HepG2 (cell line): ENCODE data around the gene LIF. TPM values are rescaled to one million over a fixed set of nuclear protein-coding genes. Genes with fewer than 3 reads are reported as not detected.

Source experiments
- CBX2 ChIP-seq, 2 experiments: fragments of 200-600 bp in 1 of 2; sonication (generic); formaldehyde crosslinking in 1 of 2; IDR thresholded peaks; 2 replicates each; pipeline versions ENCODE4 v1.7.0 to v1.8.1; 2018 to 2022; ENCODE audit warnings: low read depth in 2 of 2, low read length in 1 of 2, mild to moderate bottlenecking in 1 of 2, missing genetic modification reagents in 1 of 2
- CHCHD3 ChIP-seq: sonication (generic); formaldehyde crosslinking; IDR thresholded peaks from 2 replicates; pipeline ENCODE4 v1.8.0; 2022; ENCODE audit warnings: mild to moderate bottlenecking, missing genetic modification reagents, moderate library complexity
- HIVEP1 ChIP-seq: sonication (generic); formaldehyde crosslinking; IDR thresholded peaks from 2 replicates; pipeline ENCODE4 v1.4.0; 2020; ENCODE audit warnings: mild to moderate bottlenecking, missing genetic modification reagents
- KMT2B ChIP-seq: IDR thresholded peaks from 2 replicates; pipeline ENCODE4 v1.6.1; 2016; ENCODE audit warnings: missing genetic modification reagents, missing compliant biosample characterization
- ZNF563 ChIP-seq: sonication (generic); formaldehyde crosslinking; IDR thresholded peaks from 2 replicates; pipeline ENCODE4 v1.8.0; 2022; ENCODE audit warnings: mild to moderate bottlenecking, moderate library complexity, missing genetic modification reagents
- polyA plus RNA-seq, 8 experiments: library from polyadenylated mRNA; depleted of rRNA in 3 of 8; stranded (reverse) in 7 of 8; unstranded in 1 of 8; fragments of >200 nt; fragmentation: Illumina TruSeq in 4 of 8; extraction: Trizol in 4 of 8; gene quantifications; 2 replicates each; pipeline versions ENCODE4 v1.2.1 to v1.2.3, GENCODE V29; 2011 to 2016; ENCODE audit warnings: low read depth in 4 of 8, missing spikeins in 1 of 8, mixed read lengths in 1 of 8; ENCODE audit not compliant: insufficient read depth in 1 of 8
- total RNA-seq, 5 experiments: library from RNA; depleted of rRNA; stranded (reverse); fragments of >200 nt; fragmentation: Illumina TruSeq; extraction: Trizol; gene quantifications; 2 replicates each; pipeline ENCODE4 v1.2.3, GENCODE V29; 2016; ENCODE audit warnings: low read depth in 1 of 5
- TF ChIP-seq, protein P1 (sequence below): sonication (generic); formaldehyde crosslinking; IDR thresholded peaks from 2 replicates; pipeline ENCODE4 v1.8.1; 2023; ENCODE audit warnings: mild to moderate bottlenecking, missing genetic modification reagents
- TF ChIP-seq, protein P2 (sequence below): sonication (generic); formaldehyde crosslinking; IDR thresholded peaks from 2 replicates; pipeline ENCODE4 v1.8.0; 2022; ENCODE audit warnings: mild to moderate bottlenecking, missing genetic modification reagents; ENCODE audit not compliant: insufficient replicate concordance

Gene LIF
- total and polyA plus RNA-seq, 2 of the 13 experiments (the other 11 are each of a cell fraction or from before 2014, with no cell fraction given): 3.6 to 8.5 TPM

DNA sequence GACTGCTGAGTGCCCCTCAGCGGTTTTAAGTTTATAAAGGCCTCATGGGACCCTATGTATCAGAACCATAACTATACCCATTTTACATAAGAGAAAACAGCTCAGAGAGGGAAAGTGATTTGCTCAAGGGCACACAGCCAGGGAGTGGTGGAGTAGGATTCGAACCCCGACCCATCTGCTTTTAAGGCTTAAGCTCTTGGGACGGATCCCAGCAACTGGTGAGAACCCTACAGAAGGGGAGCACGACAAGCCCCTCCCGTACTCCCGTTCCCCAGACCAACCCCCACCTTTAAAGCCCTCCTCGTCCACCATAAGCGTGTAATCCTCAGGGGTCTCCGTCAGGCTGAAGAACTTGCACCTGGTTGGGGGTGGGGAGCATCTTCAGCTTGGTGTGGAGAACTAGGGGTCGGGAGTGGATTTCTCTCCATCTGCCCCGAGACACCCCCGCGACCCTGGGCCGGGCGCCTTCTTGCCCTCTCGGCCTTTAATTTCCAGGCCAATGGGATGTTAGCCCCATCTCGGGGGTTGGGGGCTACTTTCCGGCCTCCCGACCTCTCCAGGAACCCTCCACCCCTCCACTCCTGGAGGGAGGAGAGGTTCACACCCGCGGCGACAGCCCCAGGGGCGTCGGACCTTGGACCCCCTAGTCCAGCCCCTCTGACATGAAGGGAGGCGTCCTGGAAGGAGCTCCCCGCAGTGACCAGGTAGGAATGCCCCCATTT lies 42.0 kb upstream of the LIF start (continued):
- TF ChIP-seq, protein P1, sequence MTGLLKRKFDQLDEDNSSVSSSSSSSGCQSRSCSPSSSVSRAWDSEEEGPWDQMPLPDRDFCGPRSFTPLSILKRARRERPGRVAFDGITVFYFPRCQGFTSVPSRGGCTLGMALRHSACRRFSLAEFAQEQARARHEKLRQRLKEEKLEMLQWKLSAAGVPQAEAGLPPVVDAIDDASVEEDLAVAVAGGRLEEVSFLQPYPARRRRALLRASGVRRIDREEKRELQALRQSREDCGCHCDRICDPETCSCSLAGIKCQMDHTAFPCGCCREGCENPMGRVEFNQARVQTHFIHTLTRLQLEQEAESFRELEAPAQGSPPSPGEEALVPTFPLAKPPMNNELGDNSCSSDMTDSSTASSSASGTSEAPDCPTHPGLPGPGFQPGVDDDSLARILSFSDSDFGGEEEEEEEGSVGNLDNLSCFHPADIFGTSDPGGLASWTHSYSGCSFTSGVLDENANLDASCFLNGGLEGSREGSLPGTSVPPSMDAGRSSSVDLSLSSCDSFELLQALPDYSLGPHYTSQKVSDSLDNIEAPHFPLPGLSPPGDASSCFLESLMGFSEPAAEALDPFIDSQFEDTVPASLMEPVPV (CRISPR knock-in tag): no peak
- TF ChIP-seq HIVEP1 (CRISPR knock-in tag) (no peak), ZNF563 (CRISPR knock-in tag) (no peak), CBX2 (IDR thresholded peaks at IDR 0.05; ENCODE audit: low read depth, low read length) (no peak), CBX2 (CRISPR knock-in tag; IDR thresholded peaks at IDR 0.05; ENCODE audit: low read depth) (no peak), KMT2B (no peak), CHCHD3 (CRISPR knock-in tag) (no peak)
- TF ChIP-seq, protein P2, sequence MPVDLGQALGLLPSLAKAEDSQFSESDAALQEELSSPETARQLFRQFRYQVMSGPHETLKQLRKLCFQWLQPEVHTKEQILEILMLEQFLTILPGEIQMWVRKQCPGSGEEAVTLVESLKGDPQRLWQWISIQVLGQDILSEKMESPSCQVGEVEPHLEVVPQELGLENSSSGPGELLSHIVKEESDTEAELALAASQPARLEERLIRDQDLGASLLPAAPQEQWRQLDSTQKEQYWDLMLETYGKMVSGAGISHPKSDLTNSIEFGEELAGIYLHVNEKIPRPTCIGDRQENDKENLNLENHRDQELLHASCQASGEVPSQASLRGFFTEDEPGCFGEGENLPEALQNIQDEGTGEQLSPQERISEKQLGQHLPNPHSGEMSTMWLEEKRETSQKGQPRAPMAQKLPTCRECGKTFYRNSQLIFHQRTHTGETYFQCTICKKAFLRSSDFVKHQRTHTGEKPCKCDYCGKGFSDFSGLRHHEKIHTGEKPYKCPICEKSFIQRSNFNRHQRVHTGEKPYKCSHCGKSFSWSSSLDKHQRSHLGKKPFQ (CRISPR knock-in tag): peak; percentile 5
